MM.1S (cell line): ENCODE results near the gene RBBP8.

Experiments
- DNase-seq: peaks from one replicate; pipeline ENCODE4 v3.0.0-alpha.2; 2015
- H2AFZ ChIP-seq: fragments of 300-600 bp; sonication (generic); 2 replicates; pipeline ENCODE4 v1.6.0; 2016; ENCODE audit warnings: antibody characterized with exemption, low read length
- H3F3A ChIP-seq: fragments of 300-600 bp; sonication (generic); 2 replicates; pipeline ENCODE4 v1.6.1; 2016; ENCODE audit warnings: mild to moderate bottlenecking, antibody characterized with exemption, low read length, moderate library complexity, mixed read lengths; ENCODE audit not compliant: insufficient read depth
- H3K27ac ChIP-seq: fragments of 300-600 bp; sonication (generic); 2 replicates; pipeline ENCODE4 v1.5.1; 2016; ENCODE audit warnings: mild to moderate bottlenecking, low read length
- H3K27me3 ChIP-seq: fragments of 300-600 bp; sonication (generic); replicated peaks from 2 replicates; pipeline ENCODE4 v1.6.0; 2016; ENCODE audit warnings: low read length; ENCODE audit not compliant: insufficient read depth
- H3K36me3 ChIP-seq: fragments of 300-600 bp; sonication (generic); replicated peaks from 2 replicates; pipeline ENCODE4 v1.6.1; 2016; ENCODE audit warnings: mild to moderate bottlenecking, low read length, mixed read lengths; ENCODE audit not compliant: insufficient read depth
- H3K4me1 ChIP-seq: fragments of 300-600 bp; sonication (generic); 2 replicates; pipeline ENCODE4 v1.6.1; 2016; ENCODE audit warnings: low read length, mixed read lengths
- H3K4me2 ChIP-seq: fragments of 300-600 bp; sonication (generic); 2 replicates; pipeline ENCODE4 v1.6.0; 2016; ENCODE audit warnings: low read depth, low read length
- H3K4me3 ChIP-seq: fragments of 300-600 bp; sonication (generic); 2 replicates; pipeline ENCODE4 v1.5.1; 2016; ENCODE audit warnings: low read length, mixed read lengths
- H3K79me2 ChIP-seq: fragments of 300-600 bp; sonication (generic); 2 replicates; pipeline ENCODE4 v1.6.1; 2016; ENCODE audit warnings: mixed run types, low read length, mixed read lengths
- H3K9ac ChIP-seq: fragments of 300-600 bp; sonication (generic); 2 replicates; pipeline ENCODE4 v1.6.1; 2016; ENCODE audit warnings: low read length, mixed read lengths
- H3K9me2 ChIP-seq: fragments of 300-600 bp; sonication (generic); replicated peaks from 2 replicates; pipeline ENCODE4 v1.6.1; 2016; ENCODE audit warnings: mild to moderate bottlenecking, low read length, mixed read lengths; ENCODE audit not compliant: insufficient read depth
- H3K9me3 ChIP-seq: fragments of 300-600 bp; sonication (generic); replicated peaks from 2 replicates; pipeline ENCODE4 v1.6.1; 2016; ENCODE audit warnings: mild to moderate bottlenecking, low read length, mixed read lengths; ENCODE audit not compliant: insufficient read depth
- H4K20me1 ChIP-seq: fragments of 300-600 bp; sonication (generic); 2 replicates; pipeline ENCODE4 v1.6.1; 2016; ENCODE audit warnings: mild to moderate bottlenecking, low read length, moderate library complexity, mixed read lengths; ENCODE audit not compliant: insufficient read depth
- EZH2 ChIP-seq: fragments of 300-600 bp; sonication (generic); optimal IDR thresholded peaks from 2 replicates; pipeline ENCODE3; 2017; ENCODE audit warnings: low read depth, mild to moderate bottlenecking, antibody characterized with exemption, low read length, mixed read lengths
- EZH2phosphoT487 ChIP-seq: fragments of 300-600 bp; sonication (generic); IDR thresholded peaks from 2 replicates; pipeline ENCODE4 v1.6.1; 2018; ENCODE audit warnings: antibody characterized with exemption, low read length
- TF ChIP-seq, protein P1 (sequence below): fragments of 300-600 bp; sonication (generic); IDR thresholded peaks from 2 replicates; pipeline ENCODE4 v1.5.1; 2016; ENCODE audit warnings: antibody characterized with exemption, low read length, mixed read lengths

RBBP8 gene

DNA sequence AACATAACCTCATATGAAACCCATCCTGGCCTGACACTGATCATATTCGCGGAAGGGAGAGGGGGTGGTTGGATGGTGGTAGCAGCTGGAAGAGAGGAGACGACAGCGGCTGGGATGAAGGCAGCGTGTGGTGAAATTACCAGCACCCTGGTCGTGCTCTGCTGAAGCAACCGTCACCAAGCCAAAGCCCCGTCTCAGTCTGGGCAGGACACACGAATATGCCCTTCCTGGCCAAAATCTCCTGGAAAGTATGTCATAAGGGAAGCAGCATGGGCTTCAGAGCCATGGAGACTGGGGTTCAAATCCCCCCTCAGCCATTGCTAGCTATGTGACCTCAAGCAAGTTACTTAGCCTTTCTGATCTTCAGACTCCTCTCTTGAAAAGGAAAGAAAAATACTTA is 139.0 kb downstream of the RBBP8 start:
- Histone ChIP-seq H4K20me1 (no peaks in the 10 kb centered on the region), H3F3A (0 out of 2 replicates have a peak, but pooled peaks cover 3% of the 10 kb centered on the region), H3K4me2 (no peak overlapping the region), H3K4me1 (peaks cover 17% of the 10 kb centered on the region), H3K4me3 (no peak overlapping the region), H3K36me3 (no peaks in the 10 kb centered on the region), H2AFZ (no peak overlapping the region), H3K79me2 (no peaks in the 10 kb centered on the region), H3K9ac (no peak overlapping the region), H3K9me2 (no peaks in the 10 kb centered on the region), H3K27me3 (no peaks in the 10 kb centered on the region), H3K9me3 (no peaks in the 10 kb centered on the region), H3K27ac (0 out of 2 replicates have a peak overlapping the region, but pooled peaks have one; percentile 51)
- DNase-seq: no peak
- TF ChIP-seq EZH2 (no peak), EZH2phosphoT487 (no peak)
- TF ChIP-seq, protein P1, sequence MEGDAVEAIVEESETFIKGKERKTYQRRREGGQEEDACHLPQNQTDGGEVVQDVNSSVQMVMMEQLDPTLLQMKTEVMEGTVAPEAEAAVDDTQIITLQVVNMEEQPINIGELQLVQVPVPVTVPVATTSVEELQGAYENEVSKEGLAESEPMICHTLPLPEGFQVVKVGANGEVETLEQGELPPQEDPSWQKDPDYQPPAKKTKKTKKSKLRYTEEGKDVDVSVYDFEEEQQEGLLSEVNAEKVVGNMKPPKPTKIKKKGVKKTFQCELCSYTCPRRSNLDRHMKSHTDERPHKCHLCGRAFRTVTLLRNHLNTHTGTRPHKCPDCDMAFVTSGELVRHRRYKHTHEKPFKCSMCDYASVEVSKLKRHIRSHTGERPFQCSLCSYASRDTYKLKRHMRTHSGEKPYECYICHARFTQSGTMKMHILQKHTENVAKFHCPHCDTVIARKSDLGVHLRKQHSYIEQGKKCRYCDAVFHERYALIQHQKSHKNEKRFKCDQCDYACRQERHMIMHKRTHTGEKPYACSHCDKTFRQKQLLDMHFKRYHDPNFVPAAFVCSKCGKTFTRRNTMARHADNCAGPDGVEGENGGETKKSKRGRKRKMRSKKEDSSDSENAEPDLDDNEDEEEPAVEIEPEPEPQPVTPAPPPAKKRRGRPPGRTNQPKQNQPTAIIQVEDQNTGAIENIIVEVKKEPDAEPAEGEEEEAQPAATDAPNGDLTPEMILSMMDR: no peak

- no peaks in the 10 kb centered on the region for H3K9me3 ChIP-seq
- H3K79me2 ChIP-seq: no peaks in the 10 kb centered on the region
- no peak overlapping the region for H3K4me2 ChIP-seq
- no peak overlapping the region for H3K27ac ChIP-seq
- 0 out of 2 replicates have a peak, but pooled peaks cover 3% of the 10 kb centered on the region for H3F3A ChIP-seq
- no peaks in the 10 kb centered on the region for H3K9me2 ChIP-seq
- no peaks in the 10 kb centered on the region for H4K20me1 ChIP-seq
- DNase-seq: no peak
- no peak overlapping the region for H2AFZ ChIP-seq
- H3K36me3 ChIP-seq: no peaks in the 10 kb centered on the region
- no peak overlapping the region for H3K9ac ChIP-seq
- no peaks in the 10 kb centered on the region for H3K27me3 ChIP-seq
- no peak overlapping the region for H3K4me3 ChIP-seq
- no peak for TF ChIP-seq EZH2
- no peak for TF ChIP-seq EZH2phosphoT487
- TF ChIP-seq, protein P1: no peak
- H3K4me1 ChIP-seq: peaks cover 32% of the 10 kb centered on the region
Observed at GRCh38 chr18:23073996-23074606, 141.0 kb downstream of the RBBP8 start.
